NCI-H446 (cell line): ENCODE data around the gene UMODL1.
"Not testable (repeated sequence)": the region's sequence is repeated elsewhere in the genome, so short reads cannot be mapped to it uniquely, and the experiment has no call there.

ENCODE experiments used
- DNase-seq, 2 experiments: peaks; one replicate each; lab custom pipeline; 2025; lab: John Stamatoyannopoulos, UW

Gene UMODL1

GRCh38 chr21:42059141-42059540, 12.0 kb upstream of the UMODL1 start:
- DNase-seq, result no peak

GRCh38 chr21:42059721-42060120, 11.4 kb upstream of the UMODL1 start:
- no peak for DNase-seq

DNA sequence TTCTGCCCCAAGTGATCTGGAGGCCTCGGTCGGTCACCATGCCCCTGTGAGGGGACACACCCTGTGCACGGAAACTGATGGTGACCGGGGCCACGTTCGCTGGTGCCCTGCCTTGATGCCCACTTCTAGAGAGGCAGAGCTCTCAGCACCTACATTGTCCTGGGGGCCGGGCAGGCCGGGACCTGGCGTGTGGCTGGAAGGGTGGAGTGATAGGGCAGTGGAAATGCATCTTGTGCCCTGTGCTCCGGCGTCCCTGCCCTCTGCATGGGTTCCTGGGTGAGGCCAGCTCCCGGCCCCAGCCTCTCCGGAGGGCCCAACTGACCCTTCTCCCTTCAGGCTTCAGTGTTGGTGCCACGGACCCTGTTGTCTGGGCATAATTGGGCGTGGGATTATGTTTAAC, 11.0 kb upstream of the UMODL1 start:
- no peak for DNase-seq

DNA sequence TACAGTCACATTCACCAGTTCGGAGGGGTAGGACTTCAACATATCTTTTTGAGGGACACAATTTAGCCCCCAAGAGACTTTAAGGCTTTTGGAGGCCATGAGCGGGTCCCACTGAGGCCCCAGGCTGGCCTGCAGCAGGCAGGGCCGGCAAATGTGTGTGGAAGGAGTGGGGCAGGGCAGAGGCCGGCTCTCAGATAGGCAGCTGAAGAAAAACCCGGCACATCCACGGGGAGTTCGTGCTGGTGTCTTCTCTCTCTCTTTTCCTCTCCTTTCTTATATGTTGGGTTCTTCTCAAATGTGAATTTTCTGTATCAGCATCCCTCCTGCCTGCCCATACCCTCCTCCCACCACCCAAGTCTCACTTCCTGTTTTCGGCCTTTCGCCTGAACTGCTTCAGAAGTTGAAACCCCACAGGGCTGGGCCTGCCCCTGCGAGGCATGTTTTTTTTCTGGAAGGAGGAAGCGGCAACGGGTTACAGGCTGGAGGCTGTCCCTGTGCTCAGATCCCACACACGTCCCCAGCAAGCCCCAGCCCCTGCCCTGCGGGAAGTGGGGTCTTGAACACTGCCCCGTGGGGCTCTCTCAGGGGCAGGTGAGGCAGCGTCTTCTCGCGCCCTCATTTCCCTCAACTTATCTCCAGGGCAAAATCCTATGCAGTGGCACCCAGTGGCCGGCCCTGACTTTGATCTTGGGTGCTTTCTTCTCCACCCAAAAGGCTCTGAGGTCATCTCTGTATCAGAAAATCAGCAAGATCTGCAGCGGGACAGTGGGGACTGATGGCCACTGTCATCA, 9.7 kb upstream of the UMODL1 start:
- DNase-seq, result no peak

- DNase-seq, result no peak
Measured at GRCh38 chr21:42061986-42062235, 9.2 kb upstream of the UMODL1 start.

DNA sequence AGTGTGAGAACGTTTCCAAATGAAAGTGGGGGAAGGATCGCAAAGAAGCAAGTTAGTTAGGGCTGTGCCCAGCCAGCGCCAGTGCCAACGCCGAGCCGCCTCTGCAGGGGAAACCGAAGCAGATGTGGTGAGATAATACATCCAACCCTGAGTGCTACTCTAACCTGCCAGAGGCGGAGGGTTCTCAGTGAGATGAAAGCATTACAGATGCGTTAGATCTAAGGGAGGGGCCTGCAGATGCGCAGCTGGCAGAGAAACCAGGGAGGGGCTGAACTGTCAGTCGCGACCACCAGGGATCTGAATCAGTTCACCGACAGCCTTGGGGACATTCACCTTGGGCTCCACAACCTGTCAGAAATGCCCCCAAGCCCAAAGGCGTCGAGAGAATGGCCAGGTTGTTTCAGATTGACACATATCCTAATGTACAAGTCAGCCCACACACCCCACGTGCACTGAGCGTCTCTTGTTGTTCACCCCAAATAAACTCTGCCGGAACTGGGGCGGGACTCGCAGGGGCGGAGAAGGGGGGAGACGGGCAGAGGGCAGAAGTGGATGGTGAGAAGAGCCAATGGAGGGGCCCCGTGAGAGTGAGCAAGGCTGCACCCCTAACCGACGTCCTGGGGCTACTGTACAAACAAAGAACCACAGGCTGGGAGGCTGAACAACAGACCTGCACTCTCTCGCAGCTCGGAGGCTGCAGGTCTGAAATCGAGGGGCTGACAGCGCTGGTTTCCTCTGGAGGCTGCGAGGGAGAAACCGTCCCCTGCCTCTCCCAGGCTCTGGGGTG, 8.7 kb upstream of the UMODL1 start:
- no peak for DNase-seq

DNA sequence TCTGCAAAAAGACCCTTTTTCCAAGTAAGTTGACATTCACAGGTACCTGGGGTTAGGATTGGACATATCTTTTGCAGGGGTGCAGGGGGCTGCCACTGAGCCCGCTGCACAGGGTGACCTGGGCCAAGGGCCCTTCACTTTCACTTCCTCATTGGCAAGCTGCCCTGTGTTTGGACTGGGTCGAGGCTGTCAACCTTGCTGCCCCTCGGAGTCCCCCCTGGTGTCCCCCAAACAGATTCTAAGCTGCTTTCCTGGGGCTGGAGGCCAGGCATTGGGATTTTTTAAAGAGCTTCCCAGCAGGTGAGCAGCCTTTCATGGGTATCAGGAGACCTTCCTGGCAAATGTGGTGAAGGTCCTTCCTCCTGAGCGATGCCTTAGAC, 7.9 kb upstream of the UMODL1 start:
- DNase-seq, result no peak

- no peak for DNase-seq
Measured at GRCh38 chr21:42063571-42064521, 7.3 kb upstream of the UMODL1 start.

GRCh38 chr21:42066521-42066920, 4.6 kb upstream of the UMODL1 start:
- no peak for DNase-seq

DNA sequence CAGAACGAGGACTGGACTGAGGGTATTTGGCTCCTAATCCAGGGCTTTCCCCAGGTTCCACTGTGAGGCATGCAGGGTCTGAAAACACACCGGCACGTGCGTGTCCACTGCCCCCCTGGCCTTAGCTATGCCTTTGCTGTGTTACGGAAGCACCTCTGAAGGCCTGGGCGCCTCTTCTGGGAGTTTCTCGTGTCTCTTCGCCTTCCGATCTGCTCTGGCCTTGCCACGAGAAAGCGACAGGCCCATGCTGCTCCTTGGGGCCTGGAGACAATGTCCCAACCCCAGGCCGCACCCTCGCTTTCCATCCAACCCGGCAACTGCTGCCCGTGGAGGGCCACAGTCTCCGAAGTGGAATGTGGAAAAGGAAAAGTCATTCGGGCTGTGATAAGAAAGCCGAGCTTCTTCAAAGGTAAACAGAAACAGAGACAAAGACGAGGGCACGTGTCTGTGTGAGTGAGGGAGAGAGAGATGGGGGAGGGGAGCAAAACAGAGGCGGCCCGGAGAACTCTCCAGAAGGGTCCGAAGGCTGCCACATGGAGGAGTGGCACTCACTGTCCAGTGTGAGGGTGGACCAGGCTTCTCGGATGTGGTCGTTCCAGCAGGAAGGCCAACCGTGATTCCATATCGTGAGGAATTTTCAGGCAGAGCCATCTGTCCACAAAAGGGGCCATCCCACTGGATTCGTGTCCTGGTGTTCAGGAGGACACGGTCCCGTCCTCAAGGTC, 3.4 kb upstream of the UMODL1 start:
- DNase-seq, result no peak

- DNase-seq, result no peak
Measured at GRCh38 chr21:42068256-42068545, 2.9 kb upstream of the UMODL1 start.

GRCh38 chr21:42068592-42068991, 2.5 kb upstream of the UMODL1 start:
- no peak for DNase-seq

GRCh38 chr21:42069327-42069726, 1.8 kb upstream of the UMODL1 start:
- no peak for DNase-seq

DNA sequence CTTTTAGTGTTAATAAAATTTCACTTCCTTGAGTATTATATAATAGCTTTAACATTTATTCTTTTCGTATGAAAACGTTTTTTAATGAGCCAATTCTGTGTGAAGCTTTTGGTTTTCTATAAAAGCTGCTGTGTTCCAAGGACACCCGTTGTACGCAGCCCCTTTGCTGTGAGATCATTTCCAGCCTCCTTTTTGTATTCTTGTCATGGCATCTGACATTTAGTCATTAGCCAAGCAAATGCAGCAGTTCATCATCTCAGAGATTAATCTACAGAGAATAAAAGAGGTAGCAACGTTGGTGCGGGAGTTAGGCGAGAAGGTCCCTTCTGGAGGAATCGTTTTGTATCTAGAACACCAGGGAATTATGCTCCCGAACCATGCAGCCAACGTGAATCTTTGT, 1.3 kb upstream of the UMODL1 start:
- DNase-seq, result no peak

- no peak for DNase-seq
Measured at GRCh38 chr21:42073145-42074099, 2.3 kb downstream of the UMODL1 start.

DNA sequence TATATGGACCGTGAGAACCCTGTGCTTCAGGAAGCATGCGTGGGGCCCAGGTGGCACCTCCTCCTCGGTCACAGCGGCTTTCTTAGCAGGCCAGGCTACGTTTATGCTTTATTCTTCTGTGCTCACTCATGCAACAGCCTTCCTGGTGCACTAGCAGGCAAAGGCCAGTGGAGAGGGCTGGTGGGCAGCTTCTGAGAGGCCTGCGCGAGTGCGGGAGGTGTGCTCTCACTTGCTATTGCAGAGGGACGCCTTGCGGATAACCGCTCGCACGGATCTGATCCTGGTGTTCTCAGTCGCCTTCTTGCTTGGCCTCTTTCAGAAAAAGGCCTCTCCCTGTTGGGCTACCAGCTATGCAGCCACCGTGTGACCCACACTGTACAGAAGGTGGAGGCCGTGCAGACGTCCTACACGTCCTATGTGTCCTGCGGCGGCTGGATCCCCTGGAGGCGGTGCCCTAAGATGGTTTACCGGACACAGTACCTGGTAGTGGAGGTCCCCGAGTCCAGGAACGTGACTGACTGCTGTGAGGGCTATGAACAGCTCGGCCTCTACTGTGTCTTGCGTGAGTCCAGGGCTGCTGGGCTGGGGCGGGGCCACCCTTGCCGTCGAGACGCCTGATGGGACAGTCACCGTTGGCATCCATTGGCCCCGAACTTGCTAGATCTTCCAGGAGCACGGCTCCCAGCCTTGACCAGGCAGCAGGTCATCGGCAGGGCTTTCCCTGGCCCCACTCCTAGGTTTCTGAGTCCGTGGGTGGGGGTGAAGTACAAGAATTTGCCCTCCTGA, 4.8 kb downstream of the UMODL1 start:
- DNase-seq, result no peak

- not testable (repeated sequence) for DNase-seq
Measured at GRCh38 chr21:42077685-42078238, 6.6 kb downstream of the UMODL1 start.

GRCh38 chr21:42078247-42079007, 7.3 kb downstream of the UMODL1 start:
- DNase-seq, result not testable (repeated sequence)
